Skeletal muscle satellite cell (primary cell): ENCODE measurements around the gene HEBP1.

Experiments
- H3K27me3 ChIP-seq: 2 replicates; pipeline ENCODE4 v1.7.0; 2013; ENCODE audit warnings: low read length; ENCODE audit not compliant: control insufficient read depth, insufficient read depth
- H3K36me3 ChIP-seq: 2 replicates; pipeline ENCODE4 v1.7.0; 2013; ENCODE audit warnings: mild to moderate bottlenecking, control low read depth, low read length; ENCODE audit not compliant: insufficient read depth
- H3K4me1 ChIP-seq: 2 replicates; pipeline ENCODE4 v1.7.0; 2013; ENCODE audit warnings: low read length; ENCODE audit not compliant: control insufficient read depth, insufficient read depth
- H3K4me2 ChIP-seq: 2 replicates; pipeline ENCODE4 v1.7.0; 2013; ENCODE audit warnings: mild to moderate bottlenecking, low read length
- H3K4me3 ChIP-seq: 2 replicates; pipeline ENCODE4 v1.7.0; 2013; ENCODE audit warnings: low read length
- H3K9ac ChIP-seq: 2 replicates; pipeline ENCODE4 v1.7.0; 2013; ENCODE audit warnings: mild to moderate bottlenecking, low read depth, low read length, moderate library complexity
- H3K9me3 ChIP-seq: replicated peaks from 2 replicates; pipeline ENCODE4 v1.7.0; 2013; ENCODE audit warnings: mild to moderate bottlenecking, control low read depth, low read length

The HEBP1 gene

GRCh38 chr12:12985817-12986408 is 14.2 kb downstream of the HEBP1 start:
- Histone ChIP-seq H3K27me3 (no peaks in the 10 kb centered on the region), H3K9ac (no peak overlapping the region), H3K4me2 (no peak overlapping the region), H3K9me3 (no peaks in the 10 kb centered on the region), H3K4me3 (no peak overlapping the region), H3K36me3 (peaks cover 64% of the 10 kb centered on the region), H3K4me1 (peaks cover 3% of the 10 kb centered on the region)

- peaks cover 66% of the 10 kb centered on the region for H3K36me3 ChIP-seq
- no peak overlapping the region for H3K9ac ChIP-seq
- H3K9me3 ChIP-seq = no peaks in the 10 kb centered on the region
- no peak overlapping the region for H3K4me3 ChIP-seq
- no peak overlapping the region for H3K4me2 ChIP-seq
- H3K4me1 ChIP-seq = peaks cover 17% of the 10 kb centered on the region
- H3K27me3 ChIP-seq = no peaks in the 10 kb centered on the region
Observed at GRCh38 chr12:12984149-12984548, 15.9 kb downstream of the HEBP1 start.

- H3K9me3 ChIP-seq = no peaks in the 10 kb centered on the region
- peaks cover 21% of the 10 kb centered on the region for H3K4me1 ChIP-seq
- H3K9ac ChIP-seq = no peak overlapping the region
- peaks cover 66% of the 10 kb centered on the region for H3K36me3 ChIP-seq
- no peak overlapping the region for H3K4me3 ChIP-seq
- no peaks in the 10 kb centered on the region for H3K27me3 ChIP-seq
- H3K4me2 ChIP-seq = no peak overlapping the region
Observed at GRCh38 chr12:12983420-12984035, 16.5 kb downstream of the HEBP1 start.

GRCh38 chr12:12982331-12982730 is 17.7 kb downstream of the HEBP1 start:
- Histone ChIP-seq H3K4me1 (peaks cover 21% of the 10 kb centered on the region), H3K36me3 (peaks cover 61% of the 10 kb centered on the region), H3K9me3 (no peaks in the 10 kb centered on the region)

GRCh38 chr12:12979731-12980259 is 20.3 kb downstream of the HEBP1 start:
- Histone ChIP-seq H3K9ac (peak overlapping the region; percentile 77), H3K36me3 (peaks cover 50% of the 10 kb centered on the region)

More at GRCh38 chr12:12982331-12982730, 17.7 kb downstream of the HEBP1 start:
- Histone ChIP-seq H3K4me3 (no peak overlapping the region), H3K4me2 (no peak overlapping the region), H3K27me3 (no peaks in the 10 kb centered on the region), H3K9ac (no peak overlapping the region)

GRCh38 chr12:12979126-12979525 is 20.9 kb downstream of the HEBP1 start:
- Histone ChIP-seq H3K9ac (peak overlapping the region; percentile 77), H3K4me2 (peak overlapping the region; percentile 38), H3K36me3 (peaks cover 56% of the 10 kb centered on the region), H3K4me3 (no peak overlapping the region), H3K27me3 (no peaks in the 10 kb centered on the region), H3K4me1 (peaks cover 43% of the 10 kb centered on the region), H3K9me3 (no peaks in the 10 kb centered on the region)

More at GRCh38 chr12:12979731-12980259, 20.3 kb downstream of the HEBP1 start:
- Histone ChIP-seq H3K4me1 (peaks cover 43% of the 10 kb centered on the region), H3K4me2 (peak overlapping the region; percentile 46), H3K27me3 (no peaks in the 10 kb centered on the region), H3K4me3 (peak overlapping the region; percentile 5), H3K9me3 (no peaks in the 10 kb centered on the region)

- H3K36me3 ChIP-seq = peaks cover 62% of the 10 kb centered on the region
- H3K9ac ChIP-seq = no peak overlapping the region
- no peak overlapping the region for H3K4me3 ChIP-seq
- H3K27me3 ChIP-seq = no peaks in the 10 kb centered on the region
- H3K4me1 ChIP-seq = peaks cover 43% of the 10 kb centered on the region
- H3K9me3 ChIP-seq = no peaks in the 10 kb centered on the region
- no peak overlapping the region for H3K4me2 ChIP-seq
Observed at GRCh38 chr12:12977231-12977630, 22.8 kb downstream of the HEBP1 start.

GRCh38 chr12:12976366-12976765 is 23.7 kb downstream of the HEBP1 start:
- Histone ChIP-seq H3K4me2 (peak overlapping the region; percentile 44), H3K4me1 (peaks cover 43% of the 10 kb centered on the region), H3K9ac (peak overlapping the region; percentile 68), H3K9me3 (no peaks in the 10 kb centered on the region), H3K36me3 (peaks cover 57% of the 10 kb centered on the region), H3K4me3 (no peak overlapping the region), H3K27me3 (no peaks in the 10 kb centered on the region)

- Histone ChIP-seq H3K27me3 (no peaks in the 10 kb centered on the region), H3K36me3 (peaks cover 50% of the 10 kb centered on the region), H3K4me2 (peak overlapping the region; percentile 44), H3K9me3 (no peaks in the 10 kb centered on the region), H3K9ac (peak overlapping the region; percentile 68), H3K4me3 (no peak overlapping the region), H3K4me1 (peaks cover 38% of the 10 kb centered on the region)
Observed at GRCh38 chr12:12975322-12976077, 24.6 kb downstream of the HEBP1 start.

GRCh38 chr12:12974211-12974610 is 25.9 kb downstream of the HEBP1 start:
- Histone ChIP-seq H3K4me2 (no peak overlapping the region), H3K9ac (no peak overlapping the region), H3K4me3 (no peak overlapping the region), H3K36me3 (peaks cover 50% of the 10 kb centered on the region), H3K9me3 (no peaks in the 10 kb centered on the region), H3K27me3 (no peaks in the 10 kb centered on the region), H3K4me1 (peaks cover 27% of the 10 kb centered on the region)

- no peaks in the 10 kb centered on the region for H3K9me3 ChIP-seq
- peaks cover 44% of the 10 kb centered on the region for H3K36me3 ChIP-seq
- no peaks in the 10 kb centered on the region for H3K27me3 ChIP-seq
- H3K4me3 ChIP-seq = no peak overlapping the region
- H3K4me2 ChIP-seq = no peak overlapping the region
- peaks cover 22% of the 10 kb centered on the region for H3K4me1 ChIP-seq
- no peak overlapping the region for H3K9ac ChIP-seq
Observed at GRCh38 chr12:12973019-12973418, 27.0 kb downstream of the HEBP1 start.
